ENCODE measurements around the gene ALK.

The ALK gene

DNA sequence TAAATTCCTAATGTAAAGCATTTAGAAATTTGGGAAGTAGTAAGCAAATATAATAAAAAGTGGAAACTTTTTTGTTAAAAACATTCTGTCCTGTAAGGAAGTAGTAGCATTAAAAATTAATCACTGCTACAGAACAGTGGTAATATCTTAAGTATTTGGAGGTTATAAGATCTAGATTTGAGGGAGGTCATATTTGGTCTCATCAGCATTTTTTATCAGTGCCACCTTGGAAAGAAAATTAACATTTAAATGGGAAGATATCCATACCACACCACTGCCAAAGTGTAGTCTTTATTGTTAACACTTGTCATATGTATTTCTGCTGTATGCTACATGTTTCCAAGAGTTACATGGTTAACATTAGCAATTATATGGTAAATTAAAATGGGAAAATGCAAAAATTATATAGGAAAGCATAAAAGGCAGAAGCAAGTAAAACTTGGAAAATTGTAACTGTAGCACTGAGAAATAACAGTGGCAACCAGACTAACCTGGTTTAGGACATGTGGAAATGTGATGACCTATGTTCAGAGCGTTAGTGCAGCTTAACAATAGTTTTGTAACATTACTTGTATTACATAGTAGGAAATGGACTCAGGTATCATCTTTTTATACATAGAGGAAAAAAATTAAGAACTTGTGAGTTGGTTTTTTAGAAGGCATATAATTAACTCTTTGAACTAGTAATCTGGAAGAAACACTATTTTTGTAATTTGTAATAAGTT, 759.0 kb downstream of the ALK start:
- TF ChIP-seq GATA2 (IDR thresholded peaks at IDR 0.05; ENCODE audit: low read depth, low read length) (no peak), GATA3 (IDR thresholded peaks at IDR 0.05; ENCODE audit: low read depth, low read length) (no peak)

GRCh38 chr2:29160184-29160583, 761.2 kb downstream of the ALK start:
- TF ChIP-seq GATA2 (IDR thresholded peaks at IDR 0.05; ENCODE audit: low read depth, low read length) (no peak), GATA3 (IDR thresholded peaks at IDR 0.05; ENCODE audit: low read depth, low read length) (no peak)

GRCh38 chr2:29159125-29159524, 762.3 kb downstream of the ALK start:
- TF ChIP-seq GATA2 (IDR thresholded peaks at IDR 0.05; ENCODE audit: low read depth, low read length) (no peak), GATA3 (IDR thresholded peaks at IDR 0.05; ENCODE audit: low read depth, low read length) (no peak)

GRCh38 chr2:29157131-29157530, 764.3 kb downstream of the ALK start:
- TF ChIP-seq GATA2 (IDR thresholded peaks at IDR 0.05; ENCODE audit: low read depth, low read length), result no peak
- no peak for TF ChIP-seq GATA3 (IDR thresholded peaks at IDR 0.05; ENCODE audit: low read depth, low read length)

DNA sequence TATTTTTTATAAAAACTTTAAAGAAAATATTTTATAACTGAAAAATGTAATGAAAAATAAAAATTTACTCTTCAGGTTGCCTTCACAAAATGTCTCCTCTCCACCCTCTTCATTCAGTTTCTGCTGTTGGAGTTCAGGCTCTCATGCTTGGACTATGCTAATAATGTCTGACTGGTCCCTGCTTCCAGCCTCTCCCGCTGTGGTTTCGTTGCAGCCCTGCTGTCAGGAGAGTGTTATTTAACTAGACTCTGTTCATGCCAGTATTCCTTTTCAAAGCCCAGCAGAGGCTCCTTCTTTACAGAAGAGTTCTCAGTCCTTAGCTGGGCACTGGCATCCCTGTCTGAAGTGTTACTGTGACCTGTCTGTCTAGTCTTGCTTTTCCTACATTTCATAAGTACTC, 765.8 kb downstream of the ALK start:
- TF ChIP-seq GATA2 (IDR thresholded peaks at IDR 0.05; ENCODE audit: low read depth, low read length) (no peak), GATA3 (IDR thresholded peaks at IDR 0.05; ENCODE audit: low read depth, low read length) (no peak)

DNA sequence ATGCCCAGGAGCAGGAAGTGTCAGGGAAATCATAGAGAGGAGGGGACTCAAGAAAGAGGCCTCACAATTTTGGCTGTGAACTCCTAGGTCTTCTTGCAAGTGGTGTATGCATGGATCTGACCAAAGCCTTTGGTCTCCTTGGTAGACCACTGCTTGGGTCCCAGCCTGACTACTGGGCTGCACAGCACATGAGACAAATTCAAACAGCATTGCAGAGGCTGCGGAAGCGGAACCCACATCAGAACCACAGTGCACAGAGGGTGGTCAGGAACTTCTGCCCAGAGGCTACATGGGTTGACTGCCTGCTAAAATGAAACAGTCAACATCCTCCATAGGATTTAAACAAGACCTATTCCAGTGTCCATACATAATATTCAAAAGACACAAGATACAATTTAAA, 766.8 kb downstream of the ALK start:
- TF ChIP-seq GATA3 (IDR thresholded peaks at IDR 0.05; ENCODE audit: low read depth, low read length), result no peak
- no peak for TF ChIP-seq GATA2 (IDR thresholded peaks at IDR 0.05; ENCODE audit: low read depth, low read length)

- no peak for TF ChIP-seq GATA2 (IDR thresholded peaks at IDR 0.05; ENCODE audit: low read depth, low read length)
- no peak for TF ChIP-seq GATA3 (IDR thresholded peaks at IDR 0.05; ENCODE audit: low read depth, low read length)
These were observed 773.4 kb downstream of the ALK start for GRCh38 chr2:29147963-29148362.

- TF ChIP-seq GATA3 (IDR thresholded peaks at IDR 0.05; ENCODE audit: low read depth, low read length) (no peak), GATA2 (IDR thresholded peaks at IDR 0.05; ENCODE audit: low read depth, low read length) (no peak)
These were observed 775.2 kb downstream of the ALK start for GRCh38 chr2:29146197-29146596.

DNA sequence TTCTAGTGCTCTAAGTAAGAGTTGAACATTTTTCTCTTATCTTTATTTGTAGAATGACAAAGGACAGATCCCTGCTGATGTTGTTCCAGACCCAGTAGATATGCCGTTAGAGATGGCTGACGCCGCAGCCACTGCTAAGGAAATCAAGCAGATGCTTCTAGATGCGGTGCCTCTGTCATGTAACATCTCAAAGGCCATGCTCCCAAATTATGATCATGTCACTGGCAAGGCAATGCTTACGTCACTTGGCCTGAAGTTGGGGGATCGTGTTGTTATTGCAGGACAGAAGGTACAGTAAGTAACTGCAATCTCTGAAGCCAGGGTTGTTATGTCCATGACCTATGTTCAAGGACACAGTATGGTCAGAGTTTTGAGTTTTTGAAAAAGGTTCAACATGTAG, 777.7 kb downstream of the ALK start:
- TF ChIP-seq GATA2 (IDR thresholded peaks at IDR 0.05; ENCODE audit: low read depth, low read length), result no peak
- TF ChIP-seq GATA3 (IDR thresholded peaks at IDR 0.05; ENCODE audit: low read depth, low read length), result no peak
